Heart left ventricle (tissue), 13 donors: Measurements from ENCODE around the gene RAB23.

Experiments used
- CTCF ChIP-seq, 12 donors: fragments of 200-600 bp; sonication (generic) in 4 of 12; IDR thresholded peaks; one replicate each; pipeline versions ENCODE4 v1.5.0 to v1.8.0; 2018 to 2022; ENCODE audit warnings: antibody characterized with exemption in 12 of 12, mild to moderate bottlenecking in 5 of 12
- POLR2A ChIP-seq, 2 donors: fragments of 450-650 bp; IDR thresholded peaks; one replicate each; pipeline ENCODE4 v1.6.1; 2017; ENCODE audit warnings: antibody characterized with exemption in 2 of 2, mild to moderate bottlenecking in 2 of 2, moderate library complexity in 2 of 2
- donor health status: ischemic (EF 13 %, LVEDD 7.1; RV severe dilation, severe dysfunction).
- donor health status: DM: no; HTN: yes; CAD: no.
- donor health status: DM: no; HTN: no; CAD: no.
- donor health status: ischemic (EF 25% LVEDD 6.9; RV normal size, moderate dysfunction).
- donor health status: ischemic (EF 25% LVEDD 5.7; RV mildly dilated, moderate dysfunction).
- donor health status: ischemic (EF 35%, LVEDD 5.7; RV mildly dilated, moderate dysfunction).
- donor health status: nonischemic (EF 11% LVEDD 7.7; RV severe dilation, severe dysfunction).
- donor health status: DM: yes; HTN: yes; CAD: no.
- donor health status: PGD.
- donor health status: ischemic (EF 29% LVEDD 5.4; RV normal size, mild dysfunction).
- donor health status: nonischemic (EF 23%, LVEDD 6.1; RV moderate dilation, normal function).

- TF ChIP-seq CTCF (IDR thresholded peaks at IDR 0.05), result no peak
- no peak for TF ChIP-seq POLR2A (IDR thresholded peaks at IDR 0.05)
Observed at GRCh38 chr6:57165080-57165479, 57.0 kb downstream of the RAB23 start.
